Medulla oblongata (tissue), 1 donor: ENCODE data around the gene EML3.
"Not testable (repeated sequence)": the region's sequence is repeated elsewhere in the genome, so short reads cannot be mapped to it uniquely, and the experiment has no call there.

Source experiments
- DNase-seq: peaks from one replicate; pipeline ENCODE4 v3.0.0-alpha.2; 2015; ENCODE audit errors: extremely low spot score

EML3 gene

GRCh38 chr11:62616957-62617356, 4.4 kb upstream of the EML3 start:
- not testable (repeated sequence) for DNase-seq

GRCh38 chr11:62615521-62615920, 2.9 kb upstream of the EML3 start:
- no peak for DNase-seq

- no peak for DNase-seq
Observed at GRCh38 chr11:62614275-62614674, 1.7 kb upstream of the EML3 start.

- no peak for DNase-seq
Observed at GRCh38 chr11:62613291-62613778, 760 bp upstream of the EML3 start.

- no peak for DNase-seq
Observed at GRCh38 chr11:62611705-62612365, 740 bp downstream of the EML3 start.

- DNase-seq = no peak
Observed at GRCh38 chr11:62610814-62611704, 1.5 kb downstream of the EML3 start.

- DNase-seq = no peak
Observed at GRCh38 chr11:62610403-62610802, 2.2 kb downstream of the EML3 start.

- DNase-seq = no peak
Observed at GRCh38 chr11:62608776-62609175, 3.8 kb downstream of the EML3 start.

- DNase-seq = no peak
Observed at GRCh38 chr11:62607714-62608113, 4.9 kb downstream of the EML3 start.

- no peak for DNase-seq
Observed at GRCh38 chr11:62605902-62606301, 6.7 kb downstream of the EML3 start.

GRCh38 chr11:62605467-62605866, 7.1 kb downstream of the EML3 start:
- DNase-seq = no peak

GRCh38 chr11:62604460-62605120, 8.0 kb downstream of the EML3 start:
- no peak for DNase-seq

GRCh38 chr11:62603776-62604299, 8.7 kb downstream of the EML3 start:
- DNase-seq = no peak

GRCh38 chr11:62603072-62603408, 9.5 kb downstream of the EML3 start:
- DNase-seq = no peak

- peak; percentile 85 for DNase-seq
Observed at GRCh38 chr11:62602141-62603071, 10.2 kb downstream of the EML3 start.

GRCh38 chr11:62601372-62602140, 11.0 kb downstream of the EML3 start, which contains the start of gene MTA2:
TSS of gene MTA2 (minus strand) at chr11:62601865. CDS start at chr11:62601450, 415 bp downstream.
- peak; percentile 97 for DNase-seq

- no peak for DNase-seq
Observed at GRCh38 chr11:62601122-62601371, 11.5 kb downstream of the EML3 start.

- no peak for DNase-seq
Observed at GRCh38 chr11:62600367-62601121, 12.0 kb downstream of the EML3 start.

GRCh38 chr11:62599901-62600300, 12.7 kb downstream of the EML3 start:
- no peak for DNase-seq
